HG03280 (cell line): ENCODE results near the gene KCNH3.

Experiments
- ATAC-seq: cut with Tn5 transposase; IDR thresholded peaks from one replicate; pipeline ENCODE4 v1.9.1; 2021; ENCODE audit warnings: mild to moderate bottlenecking, moderate library complexity; ENCODE audit not compliant: unreplicated experiment

Gene KCNH3

DNA sequence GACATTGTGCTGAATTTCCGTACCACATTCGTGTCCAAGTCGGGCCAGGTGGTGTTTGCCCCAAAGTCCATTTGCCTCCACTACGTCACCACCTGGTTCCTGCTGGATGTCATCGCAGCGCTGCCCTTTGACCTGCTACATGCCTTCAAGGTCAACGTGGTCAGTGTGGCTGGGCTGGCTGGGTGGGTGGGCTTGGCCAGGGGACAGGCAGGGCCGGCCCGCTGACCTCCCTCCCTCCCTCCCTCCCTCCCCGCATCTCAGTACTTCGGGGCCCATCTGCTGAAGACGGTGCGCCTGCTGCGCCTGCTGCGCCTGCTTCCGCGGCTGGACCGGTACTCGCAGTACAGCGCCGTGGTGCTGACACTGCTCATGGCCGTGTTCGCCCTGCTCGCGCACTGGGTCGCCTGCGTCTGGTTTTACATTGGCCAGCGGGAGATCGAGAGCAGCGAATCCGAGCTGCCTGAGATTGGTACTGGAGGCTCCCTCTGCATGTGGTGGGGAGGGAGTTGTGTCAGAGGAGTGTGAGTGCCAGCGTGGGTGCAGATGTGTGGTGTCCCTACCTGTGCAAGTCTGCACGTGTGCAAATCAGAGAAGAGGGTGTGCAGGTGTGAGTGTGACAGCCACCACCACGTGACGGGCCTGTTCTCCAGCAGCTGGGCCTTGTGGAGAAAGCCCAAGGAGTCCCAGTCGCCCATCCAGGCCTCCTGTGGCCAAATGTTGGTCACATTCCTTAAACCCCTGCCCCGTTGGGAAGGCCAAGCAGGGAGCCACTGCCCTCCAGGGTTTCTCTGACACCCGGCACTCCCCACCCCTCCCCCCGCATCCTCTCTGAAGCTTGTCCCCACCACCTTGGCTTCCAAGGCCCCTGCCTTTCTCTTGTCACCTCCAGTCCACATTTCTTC lies 5.3 kb downstream of the KCNH3 start:
- ATAC-seq: no peak

DNA sequence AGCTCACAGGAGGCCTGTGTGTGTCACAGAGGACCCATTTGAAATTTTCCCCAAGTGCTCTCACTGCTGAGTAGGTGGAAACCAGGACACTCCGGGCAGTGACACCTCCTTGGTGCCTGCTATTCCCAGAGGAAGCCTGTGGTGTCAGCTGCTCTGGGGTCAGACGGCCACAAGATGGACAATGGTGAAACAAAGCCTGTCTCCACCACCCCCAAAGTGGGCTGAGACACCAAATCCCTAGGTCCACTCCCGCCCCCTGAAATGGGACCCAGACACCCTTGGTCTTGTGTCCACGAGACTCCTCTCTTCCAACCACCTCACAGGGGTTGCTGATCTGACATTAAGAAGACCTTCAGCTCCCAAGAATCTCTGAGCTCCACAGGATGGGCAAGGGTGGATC lies 7.0 kb downstream of the KCNH3 start:
- ATAC-seq: no peak

DNA sequence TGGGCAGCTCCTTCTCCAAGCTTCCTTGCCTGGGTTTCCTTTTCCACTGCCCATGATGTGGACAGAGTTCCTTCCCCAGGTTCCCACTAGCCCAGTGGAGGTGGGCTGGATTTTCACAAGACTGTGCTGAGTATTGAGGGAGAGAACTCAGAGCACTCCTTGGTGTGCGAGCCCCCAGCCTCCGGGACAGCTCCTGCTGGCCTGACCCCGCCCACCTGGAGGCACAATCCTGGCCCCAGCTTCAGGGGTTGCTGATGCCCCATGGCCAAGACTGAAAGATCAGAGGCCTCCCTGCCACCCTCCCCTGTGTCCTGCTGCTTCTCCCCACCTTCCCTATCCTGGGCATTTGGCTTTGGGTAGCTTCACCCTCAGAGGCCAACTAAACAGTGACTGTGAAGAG lies 7.7 kb downstream of the KCNH3 start:
- no peak for ATAC-seq

DNA sequence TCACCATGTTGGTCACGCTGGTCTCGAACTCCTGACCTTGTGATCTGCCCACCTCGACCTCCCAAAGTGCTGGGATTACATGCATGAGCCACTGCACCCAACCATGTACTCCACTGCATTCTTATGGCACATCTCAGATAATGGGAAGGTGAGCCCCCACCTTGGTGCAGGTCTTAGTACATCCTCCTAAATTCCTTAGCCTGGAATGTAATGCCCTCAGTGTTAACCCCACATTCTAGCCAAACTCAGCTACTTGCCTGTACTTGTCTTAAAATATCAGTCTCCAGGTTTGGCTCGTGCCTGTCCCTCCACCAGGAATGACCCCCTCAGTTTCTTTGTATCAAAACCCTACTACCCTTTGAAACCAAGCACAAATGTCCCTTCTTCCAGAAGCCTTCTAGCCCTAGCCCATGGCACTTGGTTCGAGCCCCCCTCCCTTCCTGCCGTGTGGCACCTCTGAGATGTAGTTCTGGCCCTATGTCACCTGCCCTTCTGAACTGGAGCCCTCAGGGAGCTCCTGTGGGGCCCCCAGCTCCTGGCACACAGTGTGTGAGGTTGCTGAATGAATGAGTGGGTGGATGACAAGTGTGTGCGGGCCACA lies 8.4 kb downstream of the KCNH3 start:
- no peak for ATAC-seq

DNA sequence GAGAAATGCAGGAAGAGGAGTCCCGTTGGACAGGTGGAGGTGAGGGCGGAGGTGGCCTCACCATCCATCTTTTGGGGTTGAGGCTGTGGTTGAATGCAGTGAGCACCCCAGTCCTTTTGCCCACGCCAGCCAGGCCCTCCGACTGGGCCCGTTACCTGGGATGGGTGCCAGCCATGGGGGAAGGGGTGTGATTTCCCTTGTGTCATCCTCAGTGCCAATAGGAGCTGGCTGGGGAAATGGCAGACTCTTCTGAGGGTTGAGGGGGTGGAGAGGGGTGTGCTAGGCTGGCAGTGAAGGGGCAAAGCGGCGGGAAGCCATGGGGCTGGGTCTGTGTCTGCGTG lies 9.6 kb downstream of the KCNH3 start:
- ATAC-seq: no peak

DNA sequence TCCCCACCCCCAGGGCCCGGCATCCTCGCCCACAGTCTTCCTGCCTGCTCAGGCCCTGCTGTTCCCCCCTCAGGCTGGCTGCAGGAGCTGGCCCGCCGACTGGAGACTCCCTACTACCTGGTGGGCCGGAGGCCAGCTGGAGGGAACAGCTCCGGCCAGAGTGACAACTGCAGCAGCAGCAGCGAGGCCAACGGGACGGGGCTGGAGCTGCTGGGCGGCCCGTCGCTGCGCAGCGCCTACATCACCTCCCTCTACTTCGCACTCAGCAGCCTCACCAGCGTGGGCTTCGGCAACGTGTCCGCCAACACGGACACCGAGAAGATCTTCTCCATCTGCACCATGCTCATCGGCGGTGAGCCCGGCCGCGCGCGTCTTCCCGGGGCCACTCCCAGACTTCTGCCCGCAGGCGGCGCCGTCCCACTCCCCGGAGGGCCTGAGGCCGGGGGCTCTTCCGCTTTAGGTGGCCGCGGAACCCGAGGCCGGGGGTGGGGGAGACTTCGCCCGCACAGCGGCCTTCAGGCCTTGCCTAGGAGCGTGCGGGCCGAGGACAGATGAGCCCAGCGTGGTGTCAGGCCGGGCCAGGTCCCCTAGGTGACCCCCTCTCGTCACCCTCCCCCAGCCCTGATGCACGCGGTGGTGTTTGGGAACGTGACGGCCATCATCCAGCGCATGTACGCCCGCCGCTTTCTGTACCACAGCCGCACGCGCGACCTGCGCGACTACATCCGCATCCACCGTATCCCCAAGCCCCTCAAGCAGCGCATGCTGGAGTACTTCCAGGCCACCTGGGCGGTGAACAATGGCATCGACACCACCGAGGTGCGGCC lies 10.2 kb downstream of the KCNH3 start:
- ATAC-seq: no peak

DNA sequence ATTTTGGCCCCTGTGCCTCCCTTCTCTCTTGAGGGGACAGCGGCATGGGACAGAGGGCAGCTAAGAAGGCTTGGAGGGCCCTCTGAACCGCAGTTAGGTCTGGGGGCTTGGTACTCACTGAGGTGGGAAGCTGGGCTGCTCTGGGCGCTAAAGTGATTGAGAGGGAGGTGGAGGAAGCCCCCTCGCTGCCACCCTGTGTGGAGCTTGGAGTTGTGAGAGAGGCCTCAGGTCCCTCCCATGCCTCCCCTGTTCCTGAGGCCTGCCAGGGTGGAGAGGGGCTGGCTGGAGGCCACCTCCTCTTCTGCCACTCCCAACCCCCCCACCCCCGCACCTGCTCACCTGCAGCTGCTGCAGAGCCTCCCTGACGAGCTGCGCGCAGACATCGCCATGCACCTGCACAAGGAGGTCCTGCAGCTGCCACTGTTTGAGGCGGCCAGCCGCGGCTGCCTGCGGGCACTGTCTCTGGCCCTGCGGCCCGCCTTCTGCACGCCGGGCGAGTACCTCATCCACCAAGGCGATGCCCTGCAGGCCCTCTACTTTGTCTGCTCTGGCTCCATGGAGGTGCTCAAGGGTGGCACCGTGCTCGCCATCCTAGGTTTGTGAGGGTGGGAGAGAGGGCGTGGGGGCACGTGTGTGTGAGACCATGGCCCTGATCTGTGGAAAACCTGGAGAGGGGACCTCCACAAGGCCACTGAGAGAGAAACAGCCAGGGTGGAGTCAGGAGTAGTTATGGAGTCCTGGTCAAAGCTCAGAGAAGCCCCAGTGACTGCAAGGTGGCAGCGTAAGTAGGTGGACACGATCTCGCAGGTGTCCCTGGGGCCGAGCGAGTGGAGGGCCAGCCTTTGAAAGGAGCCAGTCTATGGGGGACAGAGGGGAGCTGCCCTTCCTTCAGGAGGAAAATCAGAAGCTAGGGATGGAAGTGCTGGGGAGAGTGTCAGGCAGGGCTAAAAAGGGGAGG lies 11.2 kb downstream of the KCNH3 start:
- no peak for ATAC-seq

DNA sequence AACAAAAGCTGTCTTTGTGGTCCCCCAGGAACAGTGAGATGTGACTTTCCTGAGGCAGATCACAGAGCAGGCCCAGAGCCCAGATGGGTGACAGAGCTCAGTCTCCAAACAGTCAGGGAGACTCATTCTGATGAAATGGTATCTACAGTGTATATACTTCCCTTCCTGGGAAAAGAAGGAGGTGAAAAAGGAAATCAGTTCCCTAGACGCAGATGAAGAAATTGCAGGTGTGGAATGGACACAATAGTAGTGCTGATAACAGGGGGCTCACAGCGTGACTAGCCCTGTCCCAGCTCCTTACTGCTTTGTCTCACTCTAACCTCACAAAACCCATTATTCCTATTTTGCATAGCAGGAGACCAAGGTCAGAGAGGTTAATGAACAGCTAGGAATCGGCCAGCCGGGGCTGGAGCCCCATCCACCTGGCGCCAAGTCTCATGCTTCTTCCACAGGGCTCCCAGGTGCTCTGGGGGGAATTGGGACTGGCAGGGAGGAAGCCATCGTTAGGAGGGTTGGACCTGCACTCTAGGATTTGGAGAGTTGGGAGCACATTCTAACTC lies 11.9 kb downstream of the KCNH3 start:
- no peak for ATAC-seq

DNA sequence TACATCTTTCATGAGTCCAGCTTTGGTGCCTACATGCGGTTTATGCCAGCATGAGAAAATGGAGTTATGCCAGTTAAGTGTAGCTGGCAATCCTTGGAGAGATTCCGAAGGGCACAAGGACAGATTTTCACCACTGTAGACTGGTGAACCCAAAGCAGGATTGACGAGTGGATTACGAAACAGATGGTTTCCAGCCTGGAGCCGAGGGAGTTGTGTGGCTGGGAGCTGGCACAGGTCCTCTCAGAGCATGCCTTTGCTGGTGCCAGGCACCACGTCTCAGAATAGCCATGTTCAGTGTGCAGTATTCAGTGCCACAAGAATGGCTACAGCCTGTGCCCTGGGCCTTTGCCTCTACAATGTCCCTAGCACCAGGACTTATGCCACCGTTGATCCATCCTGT lies 13.2 kb downstream of the KCNH3 start:
- ATAC-seq: no peak

DNA sequence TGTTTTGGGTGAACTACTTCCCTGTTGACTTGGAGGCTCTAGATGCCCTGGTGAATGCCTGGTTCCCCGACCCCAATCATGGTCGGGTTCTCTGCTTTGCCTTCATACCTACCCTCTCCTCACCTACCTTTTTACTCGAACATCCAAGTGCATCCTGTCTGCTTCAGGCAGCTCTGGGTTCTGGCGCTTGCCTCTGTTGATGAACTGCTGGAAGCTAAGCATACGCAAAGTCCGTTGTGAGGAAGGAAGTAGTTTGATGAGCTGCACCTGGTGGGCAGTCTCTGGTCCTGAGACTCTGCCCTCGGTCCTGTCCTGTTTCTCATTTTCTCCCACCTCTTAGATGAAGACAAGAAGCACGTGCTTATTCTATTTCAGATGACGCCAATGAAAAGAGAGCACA lies 13.6 kb downstream of the KCNH3 start:
- no peak for ATAC-seq

DNA sequence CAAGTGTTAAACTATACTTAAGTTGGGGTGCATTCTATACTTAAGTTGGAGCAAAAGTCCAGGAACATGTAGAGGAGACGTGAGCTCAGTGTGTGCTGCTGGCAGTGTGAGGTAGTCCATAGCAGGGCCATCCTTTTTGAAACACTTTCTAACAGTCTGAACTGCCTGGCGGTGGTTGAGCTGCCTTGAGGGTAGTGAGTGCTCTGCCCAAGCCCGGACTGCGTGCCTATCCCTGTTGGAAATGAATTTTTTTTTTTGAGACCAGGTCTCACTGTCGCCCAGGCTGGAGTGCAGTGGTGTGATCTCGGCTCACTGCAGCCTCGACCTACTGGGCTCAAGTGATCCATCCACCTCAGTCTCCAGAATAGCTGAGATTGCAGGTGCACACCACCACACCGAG lies 14.1 kb downstream of the KCNH3 start:
- ATAC-seq: no peak

DNA sequence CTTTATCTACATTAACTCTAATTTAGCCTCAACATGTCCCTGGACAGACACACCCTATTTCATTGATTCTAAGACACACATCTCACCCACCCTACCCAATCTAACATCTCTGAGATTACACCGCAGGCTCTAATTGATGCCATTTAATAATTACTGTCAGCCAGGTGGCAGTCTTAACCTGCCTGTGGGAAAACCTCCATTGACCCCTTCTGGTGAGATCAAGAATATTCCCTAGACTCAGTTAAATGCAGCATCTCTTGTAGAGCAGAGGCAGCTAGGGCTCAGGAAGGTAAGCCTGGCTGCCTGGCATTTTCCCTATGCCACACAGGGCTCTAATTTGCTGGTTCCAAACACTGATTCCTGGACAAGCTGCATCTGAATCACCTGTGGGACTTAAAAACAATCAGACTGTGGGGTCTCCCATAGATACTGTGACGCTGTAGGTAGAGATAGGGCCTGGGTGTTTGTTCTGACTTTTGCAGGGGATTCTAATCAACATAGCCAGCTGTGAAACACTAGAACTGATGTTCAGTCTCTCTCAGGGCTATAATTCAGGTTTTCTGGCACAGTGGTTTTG lies 14.8 kb downstream of the KCNH3 start:
- no peak for ATAC-seq

DNA sequence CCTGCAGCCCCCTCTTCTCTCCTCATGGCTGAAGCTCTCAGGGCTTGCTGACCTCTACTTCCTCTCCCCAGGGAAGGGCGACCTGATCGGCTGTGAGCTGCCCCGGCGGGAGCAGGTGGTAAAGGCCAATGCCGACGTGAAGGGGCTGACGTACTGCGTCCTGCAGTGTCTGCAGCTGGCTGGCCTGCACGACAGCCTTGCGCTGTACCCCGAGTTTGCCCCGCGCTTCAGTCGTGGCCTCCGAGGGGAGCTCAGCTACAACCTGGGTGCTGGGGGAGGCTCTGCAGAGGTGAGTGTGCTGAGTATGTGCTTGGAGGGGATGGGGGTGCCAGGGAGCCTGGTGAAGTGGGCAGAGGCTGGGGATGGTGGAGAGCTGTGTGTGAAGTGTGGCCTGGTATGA lies 15.4 kb downstream of the KCNH3 start:
- ATAC-seq: no peak

DNA sequence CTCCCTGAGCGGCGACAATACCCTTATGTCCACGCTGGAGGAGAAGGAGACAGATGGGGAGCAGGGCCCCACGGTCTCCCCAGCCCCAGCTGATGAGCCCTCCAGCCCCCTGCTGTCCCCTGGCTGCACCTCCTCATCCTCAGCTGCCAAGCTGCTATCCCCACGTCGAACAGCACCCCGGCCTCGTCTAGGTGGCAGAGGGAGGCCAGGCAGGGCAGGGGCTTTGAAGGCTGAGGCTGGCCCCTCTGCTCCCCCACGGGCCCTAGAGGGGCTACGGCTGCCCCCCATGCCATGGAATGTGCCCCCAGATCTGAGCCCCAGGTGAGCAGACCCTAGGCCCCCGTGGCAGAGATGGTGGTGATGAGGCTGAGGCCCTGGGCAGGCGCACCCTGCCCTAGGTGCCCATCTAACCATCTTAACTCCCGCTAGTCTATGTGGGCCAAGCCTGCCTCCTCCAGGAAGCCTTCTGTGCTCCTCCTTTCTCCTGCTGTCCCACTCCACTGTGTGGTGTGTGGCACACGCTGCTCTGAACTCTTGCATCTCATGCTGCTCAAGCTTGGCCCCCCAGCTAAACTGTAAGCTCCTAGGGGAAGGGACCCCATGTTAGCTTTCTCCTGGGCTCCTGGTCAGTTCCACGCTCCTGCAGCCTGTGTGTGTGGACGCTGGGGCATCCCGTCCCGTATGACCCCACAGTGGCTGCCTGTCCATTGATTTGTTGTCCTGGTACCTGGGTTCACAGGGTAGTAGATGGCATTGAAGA lies 17.0 kb downstream of the KCNH3 start:
- no peak for ATAC-seq

DNA sequence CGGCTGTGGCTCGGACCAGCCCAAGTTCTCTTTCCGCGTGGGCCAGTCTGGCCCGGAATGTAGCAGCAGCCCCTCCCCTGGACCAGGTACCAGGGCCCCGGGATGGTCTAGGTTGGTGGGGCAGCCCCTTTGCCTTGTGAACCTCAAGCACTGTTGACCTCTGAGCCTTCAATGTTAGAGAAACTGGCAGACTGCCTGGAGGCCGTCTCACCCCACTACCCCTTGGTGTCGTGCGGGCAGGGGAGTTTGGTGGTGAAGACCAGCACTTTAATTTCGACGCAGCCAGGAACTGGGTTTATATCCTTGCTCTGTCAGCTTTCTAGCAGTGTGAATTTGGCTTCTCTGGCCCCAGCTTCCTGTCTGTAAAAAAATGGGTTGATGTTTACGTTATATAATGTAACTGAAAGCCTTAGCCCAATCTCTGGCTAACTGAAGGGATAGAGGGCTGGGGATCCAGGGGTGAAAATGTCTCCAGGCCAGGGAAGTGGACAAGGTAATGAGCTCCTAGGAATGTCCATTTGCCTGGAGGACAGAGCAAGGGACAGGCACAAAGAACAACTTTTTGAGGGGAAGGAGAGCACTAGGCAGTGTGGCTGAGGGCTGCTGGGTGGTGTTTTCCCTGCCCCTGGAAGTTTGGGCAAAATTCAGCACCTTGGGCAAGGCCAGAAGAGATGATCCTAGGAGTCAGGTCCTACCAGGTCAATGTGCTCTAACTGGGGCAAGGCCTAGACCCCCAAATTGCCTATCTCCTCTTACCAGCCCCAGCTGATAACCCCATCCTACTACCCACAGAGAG lies 17.8 kb downstream of the KCNH3 start:
- ATAC-seq: no peak

DNA sequence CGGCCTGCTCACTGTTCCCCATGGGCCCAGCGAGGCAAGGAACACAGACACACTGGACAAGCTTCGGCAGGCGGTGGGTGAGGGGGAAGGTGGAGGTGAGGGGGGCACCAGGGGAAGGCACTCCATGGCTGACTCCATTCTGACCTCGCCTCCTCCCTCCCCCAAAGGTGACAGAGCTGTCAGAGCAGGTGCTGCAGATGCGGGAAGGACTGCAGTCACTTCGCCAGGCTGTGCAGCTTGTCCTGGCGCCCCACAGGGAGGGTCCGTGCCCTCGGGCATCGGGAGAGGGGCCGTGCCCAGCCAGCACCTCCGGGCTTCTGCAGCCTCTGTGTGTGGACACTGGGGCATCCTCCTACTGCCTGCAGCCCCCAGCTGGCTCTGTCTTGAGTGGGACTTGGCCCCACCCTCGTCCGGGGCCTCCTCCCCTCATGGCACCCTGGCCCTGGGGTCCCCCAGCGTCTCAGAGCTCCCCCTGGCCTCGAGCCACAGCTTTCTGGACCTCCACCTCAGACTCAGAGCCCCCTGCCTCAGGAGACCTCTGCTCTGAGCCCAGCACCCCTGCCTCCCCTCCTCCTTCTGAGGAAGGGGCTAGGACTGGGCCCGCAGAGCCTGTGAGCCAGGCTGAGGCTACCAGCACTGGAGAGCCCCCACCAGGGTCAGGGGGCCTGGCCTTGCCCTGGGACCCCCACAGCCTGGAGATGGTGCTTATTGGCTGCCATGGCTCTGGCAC lies 18.5 kb downstream of the KCNH3 start:
- ATAC-seq: no peak

DNA sequence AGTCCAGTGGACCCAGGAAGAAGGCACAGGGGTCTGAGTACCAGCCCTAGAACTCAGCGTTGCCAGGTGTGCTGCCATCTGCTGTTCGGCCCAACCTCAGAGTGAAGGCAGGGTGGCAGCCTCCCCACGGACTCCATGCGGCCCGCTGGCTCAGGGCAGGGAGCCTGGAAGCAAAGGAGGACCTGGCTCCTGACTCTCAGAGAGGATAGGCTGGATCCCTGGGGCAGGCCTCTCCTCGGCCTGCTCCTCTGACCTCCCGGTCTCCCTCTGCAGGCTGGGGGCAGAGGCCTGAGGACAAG lies 19.0 kb downstream of the KCNH3 start:
- no peak for ATAC-seq

DNA sequence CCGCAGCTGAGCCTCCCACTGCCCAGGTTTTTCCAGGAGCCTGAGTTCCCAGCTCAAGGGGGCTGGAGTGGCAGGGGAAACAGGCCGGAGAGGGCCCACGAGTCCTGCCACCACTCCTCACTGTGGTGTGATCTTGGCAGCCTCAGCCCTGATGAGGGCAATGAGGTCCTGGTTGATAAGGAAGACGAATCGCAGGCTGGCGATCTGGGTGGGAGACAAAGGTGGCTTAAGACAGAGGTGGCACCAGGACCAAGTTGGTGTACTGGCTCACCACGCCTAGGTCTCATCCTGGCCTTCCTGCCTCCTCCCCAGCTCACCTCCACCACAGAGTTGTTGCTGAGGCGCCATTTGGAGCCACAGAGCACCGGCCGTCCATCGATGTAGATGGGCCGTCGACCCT lies 19.7 kb downstream of the KCNH3 start:
- ATAC-seq: no peak
